NCI-H128 (cell line): Measurements from ENCODE around the gene NPAS3.

Source experiments
- DNase-seq: peaks from one replicate; lab custom pipeline; 2025; ENCODE audit not compliant: unreplicated experiment; lab: John Stamatoyannopoulos, UW

NPAS3 gene

GRCh38 chr14:33249233-33249820 is 310.6 kb downstream of the NPAS3 start:
- no peak for DNase-seq

DNA sequence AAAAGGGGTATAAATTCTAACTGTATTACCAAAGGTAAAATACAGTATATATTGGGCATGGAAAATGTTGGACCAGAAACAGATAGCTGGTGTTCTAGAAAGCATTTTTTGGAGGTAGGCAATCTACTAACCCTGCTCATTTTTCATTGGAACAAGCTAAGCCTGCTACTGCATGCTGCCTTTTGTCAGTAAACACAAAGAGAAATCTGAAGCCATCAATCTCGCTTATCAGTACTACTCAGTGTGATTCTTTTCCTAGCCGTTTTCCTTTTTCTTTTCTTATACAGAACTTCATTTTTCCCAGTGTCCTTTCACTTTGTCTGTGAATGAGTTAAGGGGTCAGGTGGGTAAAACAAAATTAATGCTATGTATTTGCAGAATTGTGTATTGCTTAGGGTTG is 312.3 kb downstream of the NPAS3 start:
- DNase-seq = no peak

DNA sequence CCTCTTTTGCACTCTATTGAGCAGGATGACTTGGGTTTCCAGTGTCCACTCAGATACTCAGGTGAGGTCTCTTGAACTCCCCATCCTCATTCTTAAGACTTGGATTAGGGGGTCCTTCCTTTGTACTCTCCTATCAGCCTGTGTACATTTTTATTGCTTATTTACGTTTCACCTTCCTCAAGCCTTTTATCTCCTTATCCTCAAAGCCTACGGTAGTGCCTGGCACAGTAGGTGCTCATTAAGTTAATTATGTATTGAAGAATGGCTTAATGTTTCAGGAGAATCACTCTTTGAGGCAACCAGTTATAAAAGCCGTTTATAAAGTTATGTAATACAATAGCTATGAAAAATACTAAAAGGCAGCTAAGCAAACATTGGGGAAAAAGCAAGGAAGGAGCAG is 315.7 kb downstream of the NPAS3 start:
- DNase-seq = no peak

DNA sequence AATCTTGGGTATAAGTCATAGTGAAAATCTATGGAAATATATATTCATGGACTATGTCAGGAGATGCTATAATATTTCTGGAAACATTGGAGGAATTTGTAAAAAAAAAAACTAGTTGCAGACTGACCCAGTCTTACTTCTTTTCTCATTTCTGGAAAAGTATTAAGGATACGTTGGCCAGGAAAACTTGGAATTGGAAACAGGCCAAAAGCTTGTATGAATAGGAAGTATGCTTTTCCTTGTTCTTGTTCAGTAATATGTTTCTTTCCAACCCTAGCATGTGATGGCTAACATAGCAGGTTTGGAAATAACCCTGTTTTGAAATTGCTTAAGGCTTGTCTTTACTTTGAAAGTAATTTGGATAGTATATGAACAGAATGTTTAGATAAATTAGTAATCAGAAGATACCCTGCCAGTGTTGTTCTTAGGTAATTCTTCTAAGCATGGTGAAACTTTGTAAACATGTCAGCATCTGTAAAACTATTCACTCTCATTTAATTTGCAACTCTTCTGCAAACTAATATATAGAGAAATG is 316.2 kb downstream of the NPAS3 start:
- no peak for DNase-seq

DNA sequence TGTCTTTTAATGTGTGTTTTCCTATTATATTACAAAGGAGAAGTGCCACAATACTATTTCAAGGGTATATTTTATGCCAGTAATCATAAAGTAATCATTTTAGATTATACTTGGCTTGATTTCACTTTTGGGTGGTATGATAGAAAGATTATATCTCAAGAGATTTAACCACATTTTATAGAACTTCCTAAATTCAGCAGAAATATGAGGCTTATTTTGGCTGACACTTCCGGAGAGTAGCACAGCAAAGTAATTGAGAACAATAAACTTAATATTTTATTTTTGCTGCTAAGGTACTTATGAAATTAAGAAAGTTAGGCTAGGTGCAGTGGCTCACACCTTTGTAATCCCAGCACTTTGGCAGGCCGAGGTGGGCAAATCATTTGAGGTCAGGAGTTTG is 319.1 kb downstream of the NPAS3 start:
- DNase-seq = no peak

DNA sequence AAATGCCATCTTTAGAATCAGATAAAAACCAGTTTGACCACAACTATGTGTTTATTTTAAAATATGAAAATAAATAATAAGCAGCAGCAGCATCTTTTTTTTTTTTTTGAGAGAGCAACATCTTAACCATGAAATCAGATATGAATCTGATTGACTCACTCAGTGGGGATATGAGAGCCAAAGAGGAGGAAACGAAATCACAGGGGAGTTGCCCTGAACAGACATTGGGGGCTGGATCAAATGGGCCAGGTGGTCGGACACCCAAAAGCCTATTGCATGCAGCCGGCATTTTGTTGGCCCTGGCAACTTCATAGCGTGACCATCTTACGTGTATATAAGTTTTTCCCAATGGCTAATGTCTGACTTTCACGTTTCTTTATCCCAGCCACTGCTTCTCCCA is 321.1 kb downstream of the NPAS3 start:
- DNase-seq = no peak

DNA sequence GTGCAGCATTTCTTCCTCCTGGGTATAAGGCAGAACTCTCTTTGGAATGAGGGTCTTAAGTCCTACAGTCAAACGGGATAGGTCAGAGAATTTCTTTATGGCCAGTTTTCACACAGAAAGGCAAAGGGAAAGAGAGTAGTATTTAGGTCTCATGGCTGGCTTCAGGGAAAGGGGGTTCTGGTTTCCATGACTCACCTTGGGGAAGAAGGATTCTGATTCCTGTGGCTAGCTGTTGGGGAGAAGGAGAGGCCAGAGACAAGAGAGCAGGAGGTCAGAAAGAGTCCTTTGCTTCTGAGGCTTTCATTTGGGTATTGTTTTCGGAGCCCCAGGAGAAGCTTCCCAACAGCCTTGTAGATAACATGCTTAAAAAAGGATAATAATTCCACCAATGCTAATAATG is 332.5 kb downstream of the NPAS3 start:
- DNase-seq = no peak

DNA sequence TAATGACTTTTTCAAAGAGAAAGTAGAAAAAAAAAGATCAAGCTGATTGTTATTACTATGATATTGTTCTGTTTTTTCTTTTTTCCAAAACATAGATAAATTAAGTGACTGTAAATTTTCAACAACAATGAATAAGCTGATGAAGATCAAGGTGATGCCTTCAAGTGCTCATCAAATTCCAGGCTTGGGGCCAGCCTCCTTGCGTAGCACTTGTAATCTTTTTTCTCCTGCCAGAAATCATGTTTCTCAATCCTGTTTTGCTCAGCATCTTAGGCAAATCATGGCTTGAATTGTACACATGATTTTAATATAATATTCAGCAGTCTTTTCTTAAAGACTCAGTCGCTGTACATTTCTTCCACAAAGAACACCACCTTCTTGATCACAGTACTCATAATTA is 333.2 kb downstream of the NPAS3 start:
- no peak for DNase-seq

DNA sequence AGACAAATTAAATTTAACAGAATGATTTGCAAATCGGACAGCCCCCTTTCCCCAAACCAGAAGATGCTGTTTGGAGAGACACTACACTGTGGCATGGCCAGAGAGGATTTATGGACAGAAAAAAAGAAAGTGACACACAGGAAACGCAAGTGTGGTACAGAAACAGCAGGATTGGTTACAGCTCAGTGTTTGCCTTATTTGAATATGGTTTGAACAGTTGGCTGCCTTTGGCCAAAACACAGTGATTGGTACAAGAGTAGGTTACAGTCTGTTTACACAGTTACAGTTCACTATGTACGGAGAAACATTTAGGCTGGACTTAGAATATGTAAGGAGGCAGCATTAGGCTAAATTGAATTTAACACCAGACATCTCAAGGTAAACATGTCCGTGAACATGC is 335.3 kb downstream of the NPAS3 start:
- DNase-seq = no peak

- DNase-seq = no peak
Observed at GRCh38 chr14:33275879-33276278, 337.2 kb downstream of the NPAS3 start.

GRCh38 chr14:33279865-33280264 is 341.2 kb downstream of the NPAS3 start:
- DNase-seq = no peak

- no peak for DNase-seq
Observed at GRCh38 chr14:33280646-33281045, 342.0 kb downstream of the NPAS3 start.

DNA sequence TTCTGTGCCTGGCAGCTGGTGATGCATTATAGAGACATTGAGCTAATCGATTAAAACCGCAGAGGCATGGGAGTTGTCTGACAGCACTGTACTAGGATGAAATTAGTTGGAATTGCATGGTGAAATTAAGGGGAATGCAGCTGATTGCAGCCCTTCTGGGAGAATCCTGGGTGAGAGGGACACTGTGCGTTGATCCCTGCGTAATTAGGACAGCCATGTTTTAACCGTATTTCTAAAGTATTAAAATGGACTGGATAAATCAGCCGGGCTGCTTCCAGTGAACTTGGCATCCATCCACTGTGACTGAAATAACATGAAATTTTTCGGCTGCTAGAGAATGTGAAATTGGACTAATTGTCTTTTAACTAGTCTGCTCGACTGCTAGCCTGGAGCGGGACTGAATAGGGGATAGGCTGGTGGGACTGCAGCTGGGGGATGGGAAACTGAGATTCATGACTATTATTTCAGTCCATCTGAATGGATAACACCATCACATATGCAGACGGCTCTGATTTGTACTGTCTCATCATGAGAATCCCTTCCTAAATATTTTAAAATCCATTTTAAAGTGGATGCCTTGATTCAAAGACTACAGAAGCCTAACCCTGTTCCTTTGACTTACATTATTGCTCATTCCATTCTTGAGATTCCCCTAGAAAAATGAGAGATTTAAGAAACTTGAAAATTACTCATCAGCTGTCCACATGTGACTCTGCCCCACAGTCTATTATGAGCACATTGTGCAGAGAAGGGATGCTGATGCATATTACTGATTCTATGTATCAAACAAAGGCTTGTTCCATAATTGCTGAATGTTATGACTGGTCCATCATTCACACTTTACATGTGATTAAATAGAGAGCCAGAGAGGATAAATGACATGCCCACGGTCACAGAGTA is 343.9 kb downstream of the NPAS3 start:
- DNase-seq = no peak

- no peak for DNase-seq
Observed at GRCh38 chr14:33285902-33286700, 347.4 kb downstream of the NPAS3 start.

DNA sequence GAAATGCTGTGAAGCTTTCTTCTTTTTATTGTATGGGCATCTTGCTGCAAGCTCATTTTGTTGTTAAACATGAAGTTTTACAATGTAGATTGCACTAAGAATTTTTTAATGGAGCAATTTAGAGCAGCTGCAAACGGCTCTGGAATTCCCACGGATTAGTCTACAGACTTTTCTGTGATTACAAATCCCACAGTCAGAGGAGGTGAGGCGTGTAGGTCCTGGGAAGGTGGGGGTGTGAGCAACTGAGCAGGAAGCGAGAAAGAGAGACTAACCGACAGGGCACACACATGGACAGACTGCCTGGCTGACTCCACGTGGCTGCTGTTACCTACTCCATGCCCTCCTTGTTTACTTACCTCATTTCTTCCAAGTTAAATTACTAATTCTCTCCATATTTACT is 348.5 kb downstream of the NPAS3 start:
- DNase-seq = no peak

GRCh38 chr14:33290641-33291040 is 352.0 kb downstream of the NPAS3 start:
- no peak for DNase-seq

DNA sequence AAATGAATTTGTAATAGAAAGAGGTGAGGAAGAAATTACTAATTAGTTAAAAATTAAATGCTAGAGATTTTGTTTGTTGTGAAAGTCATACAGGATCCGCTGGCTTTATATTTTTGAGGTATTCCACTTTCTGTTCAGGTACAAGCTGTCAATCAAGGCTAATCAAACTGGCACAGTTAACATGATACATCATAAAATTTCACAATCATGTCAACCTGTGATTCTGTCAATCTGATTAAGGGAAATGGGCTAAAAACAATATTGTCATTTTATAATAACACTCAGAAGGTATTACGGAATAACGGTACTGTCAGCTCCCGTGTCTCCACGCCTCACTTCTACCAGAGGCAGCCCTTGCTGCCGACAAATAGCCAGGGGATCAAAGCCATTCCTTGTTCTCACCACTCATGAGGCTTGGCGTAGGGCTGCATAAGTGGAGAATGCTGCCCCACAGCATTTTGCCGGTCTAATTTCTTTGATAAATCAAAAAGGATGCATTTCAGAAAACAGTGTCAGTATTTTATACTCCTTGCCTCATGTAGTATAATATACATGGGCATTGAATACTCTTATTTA is 352.9 kb downstream of the NPAS3 start:
- DNase-seq = no peak

- DNase-seq = no peak
Observed at GRCh38 chr14:33294419-33294818, 355.7 kb downstream of the NPAS3 start.

- no peak for DNase-seq
Observed at GRCh38 chr14:33297565-33297964, 358.9 kb downstream of the NPAS3 start.

- DNase-seq = peak; percentile 57
Observed at GRCh38 chr14:33307691-33308251, 369.1 kb downstream of the NPAS3 start.

GRCh38 chr14:33309106-33309505 is 370.4 kb downstream of the NPAS3 start:
- DNase-seq = no peak
